DMS53 treated with DMSO at 0.1 percent for 48 hours (cell line): Measurements from ENCODE around the gene DHODH.
"Not testable (repeated sequence)": the region's sequence is repeated elsewhere in the genome, so short reads cannot be mapped to it uniquely, and the experiment has no call there.

ENCODE experiments used
- DNase-seq: peaks from one replicate; lab custom pipeline; 2025; ENCODE audit not compliant: unreplicated experiment; lab: John Stamatoyannopoulos, UW

Gene DHODH

DNA sequence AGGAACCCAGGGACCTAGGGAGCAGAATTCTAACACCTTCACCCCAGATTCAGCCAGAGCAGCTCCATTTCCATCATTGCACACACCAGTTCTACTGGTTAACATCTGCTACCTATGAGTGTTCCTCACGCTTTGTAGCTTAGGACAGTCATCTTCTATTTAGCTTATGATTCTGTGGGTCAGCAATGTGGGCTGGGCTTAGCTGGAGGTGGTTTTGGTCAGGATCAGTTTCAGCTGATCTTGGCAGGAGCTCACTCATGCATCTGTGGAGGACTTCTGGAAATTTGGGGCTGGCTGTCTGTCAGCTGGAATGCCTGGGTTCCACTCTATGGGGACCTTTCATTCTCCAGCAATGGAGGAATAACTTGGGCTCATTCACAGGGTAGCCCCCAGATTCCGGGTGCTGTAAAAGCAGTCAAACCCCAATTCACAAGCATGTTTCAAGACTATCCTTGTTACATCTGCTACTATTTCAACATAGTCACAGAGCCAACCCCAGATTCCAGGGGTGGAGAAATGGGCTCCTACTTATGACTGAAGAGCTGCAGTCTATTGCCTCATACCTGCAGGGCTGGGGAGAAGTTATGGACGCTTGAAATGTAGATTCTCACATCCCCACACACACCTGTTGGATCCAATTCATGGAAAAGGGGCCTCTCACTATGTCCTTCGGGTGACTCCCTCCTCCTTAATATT lies 42.4 kb downstream of the DHODH start:
- no peak for DNase-seq

DNA sequence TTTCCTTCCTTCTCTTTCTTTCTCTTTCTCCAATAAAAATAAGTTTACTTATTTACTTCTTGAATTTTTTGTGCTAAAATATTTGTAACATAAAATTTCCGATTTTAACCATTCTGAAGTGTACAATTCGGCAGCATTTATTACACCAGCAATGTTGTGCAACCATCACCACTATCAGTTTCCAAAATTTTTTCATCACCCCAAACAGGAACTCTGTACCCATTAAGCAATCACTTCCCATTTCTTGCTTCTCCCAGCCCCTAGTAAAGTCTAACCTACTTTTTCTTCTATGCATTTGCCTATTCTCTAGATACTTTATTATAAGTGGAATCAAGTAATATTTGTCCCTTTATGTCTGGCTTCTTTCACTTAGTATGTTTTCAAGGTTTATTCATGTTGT lies 43.3 kb downstream of the DHODH start:
- no peak for DNase-seq

DNA sequence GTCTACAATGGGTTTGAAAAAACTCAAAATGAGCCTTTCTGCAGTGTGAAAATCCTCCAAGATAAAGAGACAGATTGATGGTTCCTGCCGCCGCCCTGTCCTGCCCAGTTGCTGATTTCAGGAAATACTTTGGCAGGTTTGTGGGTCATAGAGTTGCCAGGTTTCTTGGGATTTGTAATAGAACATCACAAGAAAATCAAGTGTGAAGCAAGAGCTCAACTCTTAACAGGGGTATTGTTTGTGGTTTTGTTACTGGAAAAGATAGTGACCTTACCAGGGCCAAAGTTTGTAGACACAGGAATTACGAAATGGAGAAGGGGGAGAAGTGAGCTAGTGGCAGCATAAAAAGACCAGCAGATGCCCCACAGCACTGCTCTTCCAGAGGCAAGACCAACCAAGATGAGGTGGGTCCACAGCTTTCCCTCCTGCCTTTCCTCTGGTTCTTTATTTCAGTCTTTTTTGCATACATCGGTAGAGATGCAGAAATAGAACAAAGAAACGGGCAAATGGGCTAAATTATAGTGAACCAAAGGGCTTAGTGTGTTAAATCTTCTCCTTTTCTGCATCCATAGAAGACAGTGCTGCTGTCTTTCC lies 45.8 kb downstream of the DHODH start, which contains the start of gene HP:
TSS of gene HP (plus strand) at position 252 of the 594 bp plus-strand sequence. CDS start at position 400, 148 bp downstream.
- DNase-seq, result not testable (repeated sequence)

DNA sequence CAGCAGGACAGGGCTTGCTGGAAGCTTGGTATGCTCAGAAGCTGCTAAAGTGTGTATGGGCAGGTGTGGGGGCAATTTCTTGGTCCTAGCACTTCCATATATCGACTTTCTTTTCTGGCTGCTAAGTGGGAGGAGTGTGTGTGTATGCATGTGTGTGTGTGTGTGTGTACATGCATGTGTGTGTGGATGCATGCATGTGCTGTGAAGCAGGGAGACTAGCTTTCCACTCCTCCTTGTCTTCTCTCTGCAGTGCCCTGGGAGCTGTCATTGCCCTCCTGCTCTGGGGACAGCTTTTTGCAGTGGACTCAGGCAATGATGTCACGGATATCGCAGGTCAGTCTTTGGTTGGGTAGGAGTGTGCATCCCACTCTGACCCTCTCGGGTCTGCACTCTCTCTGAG lies 47.4 kb downstream of the DHODH start:
- DNase-seq, result no peak

DNA sequence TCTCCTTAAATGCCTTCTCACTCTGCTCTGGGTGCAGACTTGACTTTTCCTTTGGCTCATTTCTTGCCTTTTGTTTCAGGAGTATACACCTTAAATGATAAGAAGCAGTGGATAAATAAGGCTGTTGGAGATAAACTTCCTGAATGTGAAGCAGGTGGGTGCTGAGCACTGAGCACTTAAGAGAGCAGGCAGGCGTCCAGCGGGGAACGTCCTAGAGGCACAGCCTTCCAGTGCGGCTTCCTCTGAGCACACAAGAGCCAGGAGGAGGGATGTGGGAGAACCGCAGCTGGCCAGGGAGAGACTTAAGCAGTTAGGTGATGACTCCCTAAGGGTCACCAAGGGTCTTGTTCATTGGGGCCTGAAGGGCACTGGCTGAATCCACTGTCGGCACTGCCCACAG lies 48.8 kb downstream of the DHODH start:
- DNase-seq, result not testable (repeated sequence)

DNA sequence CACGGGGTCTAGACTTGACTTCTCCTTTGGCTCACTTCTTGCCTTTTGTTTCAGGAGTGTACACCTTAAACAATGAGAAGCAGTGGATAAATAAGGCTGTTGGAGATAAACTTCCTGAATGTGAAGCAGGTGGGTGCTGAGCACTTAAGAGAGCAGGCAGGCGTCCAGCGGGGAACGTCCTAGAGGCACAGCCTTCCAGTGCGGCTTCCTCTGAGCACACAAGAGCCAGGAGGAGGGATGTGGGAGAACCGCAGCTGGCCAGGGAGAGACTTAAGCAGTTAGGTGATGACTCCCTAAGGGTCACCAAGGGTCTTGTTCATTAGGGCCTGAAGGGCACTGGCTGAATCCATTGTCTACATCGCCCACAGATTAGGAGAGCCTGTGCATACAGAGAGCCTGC lies 50.5 kb downstream of the DHODH start:
- peak; percentile 1 for DNase-seq

DNA sequence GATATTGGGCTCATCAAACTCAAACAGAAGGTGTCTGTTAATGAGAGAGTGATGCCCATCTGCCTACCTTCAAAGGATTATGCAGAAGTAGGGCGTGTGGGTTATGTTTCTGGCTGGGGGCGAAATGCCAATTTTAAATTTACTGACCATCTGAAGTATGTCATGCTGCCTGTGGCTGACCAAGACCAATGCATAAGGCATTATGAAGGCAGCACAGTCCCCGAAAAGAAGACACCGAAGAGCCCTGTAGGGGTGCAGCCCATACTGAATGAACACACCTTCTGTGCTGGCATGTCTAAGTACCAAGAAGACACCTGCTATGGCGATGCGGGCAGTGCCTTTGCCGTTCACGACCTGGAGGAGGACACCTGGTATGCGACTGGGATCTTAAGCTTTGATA lies 51.9 kb downstream of the DHODH start:
- no peak for DNase-seq

DNA sequence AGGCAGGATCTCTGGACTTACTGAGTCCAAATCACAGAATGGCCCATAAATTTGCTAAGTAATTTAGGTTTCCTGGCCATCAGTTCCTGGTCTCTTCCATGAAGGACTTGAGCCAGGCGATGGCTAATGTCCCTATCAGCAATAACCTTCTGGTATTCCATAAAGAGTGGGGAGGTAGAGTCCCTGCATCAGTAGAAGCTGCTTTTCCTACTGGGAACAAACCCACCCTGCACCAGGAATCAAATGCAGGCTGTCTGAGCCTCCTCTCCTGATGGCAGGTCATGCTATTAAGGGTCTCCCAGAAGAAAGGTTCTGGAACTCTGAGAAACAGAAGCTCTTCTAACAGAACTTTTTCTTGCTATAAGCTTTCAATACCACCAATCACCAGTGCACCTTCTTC lies 53.0 kb downstream of the DHODH start:
- no peak for DNase-seq

DNA sequence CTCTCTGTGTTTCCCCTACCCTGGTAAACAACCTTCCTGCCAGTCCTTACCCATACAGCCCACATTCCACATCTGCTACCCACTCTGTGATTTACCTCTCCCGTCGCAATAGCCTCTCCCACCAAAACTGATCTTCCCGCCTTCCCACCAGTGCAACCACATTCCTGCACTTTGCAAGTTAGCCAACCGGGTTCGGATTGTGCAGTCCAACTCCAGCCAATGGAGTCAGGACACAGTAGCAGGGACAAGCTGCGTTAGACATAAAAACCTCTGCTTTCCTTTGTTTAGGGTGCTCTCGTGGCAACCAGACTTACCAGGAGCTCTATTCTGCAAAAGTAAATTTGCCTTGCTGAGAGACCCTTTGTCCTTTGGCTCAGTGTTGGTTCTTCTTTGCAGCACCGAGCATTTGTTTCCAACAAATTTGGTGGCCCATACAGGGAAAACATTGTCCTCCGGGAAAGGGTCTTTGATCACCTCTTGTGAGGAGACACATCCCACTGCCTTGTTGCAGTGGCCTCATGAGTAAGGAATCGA lies 55.9 kb downstream of the DHODH start:
- DNase-seq, result no peak

DNA sequence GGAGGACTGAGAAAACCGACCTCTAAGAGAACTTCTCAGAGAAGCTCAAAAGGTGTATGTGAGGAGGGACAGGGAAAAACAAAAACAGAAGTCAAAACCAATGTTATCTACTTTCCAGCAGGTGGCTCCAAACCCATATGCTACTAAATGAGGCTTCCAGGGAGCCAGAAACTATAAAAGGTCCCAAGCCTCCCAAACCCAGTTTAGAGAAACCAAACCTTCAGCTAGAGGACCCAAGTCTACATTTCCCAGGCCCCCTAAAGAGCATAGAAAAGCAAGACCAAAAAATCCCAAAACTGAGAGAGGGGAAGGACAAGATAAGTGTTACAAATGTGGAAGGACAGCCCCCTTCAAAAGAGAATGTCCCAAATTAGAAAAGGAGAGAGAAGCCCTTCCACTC lies 58.2 kb downstream of the DHODH start:
- peak; percentile 8 for DNase-seq

DNA sequence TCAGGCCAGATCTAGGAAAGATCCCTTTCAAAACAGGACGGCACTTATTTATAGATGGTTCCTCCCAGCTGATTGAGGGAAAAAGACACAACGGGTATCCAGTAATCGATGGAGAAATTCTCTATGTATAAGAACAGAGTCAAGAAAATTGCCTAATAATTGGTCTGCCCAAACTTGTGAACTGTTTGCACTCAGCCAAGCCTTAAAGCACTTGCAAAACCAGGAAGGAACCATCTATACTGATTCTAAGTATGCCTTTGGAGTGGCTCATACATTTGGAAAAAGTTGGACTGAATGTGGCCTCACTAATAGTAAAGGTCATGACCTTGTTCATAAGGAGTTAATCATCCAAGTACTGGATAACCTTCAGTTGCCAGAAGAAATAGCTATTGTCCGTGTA lies 60.4 kb downstream of the DHODH start:
- no peak for DNase-seq

DNA sequence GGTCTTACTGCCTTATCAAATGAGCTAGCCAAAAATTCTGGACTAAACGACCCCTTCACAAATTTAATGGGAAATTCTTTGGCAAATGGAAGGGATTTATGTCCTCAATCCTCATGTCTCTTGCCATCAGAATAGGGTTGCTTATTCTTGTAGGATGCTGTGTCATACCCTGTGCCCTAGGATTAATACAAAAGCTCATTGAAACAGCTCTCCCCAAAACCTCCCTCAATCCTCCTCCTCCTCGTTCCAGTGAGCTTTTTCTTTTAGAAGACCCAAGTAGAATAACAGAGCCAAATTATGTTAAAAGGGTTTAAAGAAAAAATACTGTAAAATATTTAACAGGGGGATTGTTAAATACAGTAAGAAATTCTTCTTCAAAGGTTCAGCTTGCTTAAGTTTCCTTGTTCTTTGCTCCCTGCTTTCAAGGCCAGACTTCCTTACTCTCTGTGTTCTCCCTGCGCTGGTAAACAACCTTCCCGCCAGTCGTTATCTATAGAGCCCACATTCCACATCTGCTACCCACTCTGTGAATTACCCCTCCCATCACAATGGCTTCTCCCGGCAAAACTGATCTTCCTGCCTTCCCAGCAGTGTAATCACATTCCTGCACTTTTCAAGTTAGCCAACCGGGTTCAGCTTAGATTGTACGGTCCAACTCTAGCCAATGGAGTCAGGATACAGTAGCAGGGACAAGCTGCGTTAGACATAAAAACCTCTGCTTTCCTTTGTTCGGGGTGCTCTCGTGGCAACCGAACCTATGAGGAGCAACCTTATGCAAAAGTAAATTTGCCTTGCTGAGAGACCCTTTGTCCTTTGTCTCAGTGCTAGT lies 64.2 kb downstream of the DHODH start:
- no peak for DNase-seq

DNA sequence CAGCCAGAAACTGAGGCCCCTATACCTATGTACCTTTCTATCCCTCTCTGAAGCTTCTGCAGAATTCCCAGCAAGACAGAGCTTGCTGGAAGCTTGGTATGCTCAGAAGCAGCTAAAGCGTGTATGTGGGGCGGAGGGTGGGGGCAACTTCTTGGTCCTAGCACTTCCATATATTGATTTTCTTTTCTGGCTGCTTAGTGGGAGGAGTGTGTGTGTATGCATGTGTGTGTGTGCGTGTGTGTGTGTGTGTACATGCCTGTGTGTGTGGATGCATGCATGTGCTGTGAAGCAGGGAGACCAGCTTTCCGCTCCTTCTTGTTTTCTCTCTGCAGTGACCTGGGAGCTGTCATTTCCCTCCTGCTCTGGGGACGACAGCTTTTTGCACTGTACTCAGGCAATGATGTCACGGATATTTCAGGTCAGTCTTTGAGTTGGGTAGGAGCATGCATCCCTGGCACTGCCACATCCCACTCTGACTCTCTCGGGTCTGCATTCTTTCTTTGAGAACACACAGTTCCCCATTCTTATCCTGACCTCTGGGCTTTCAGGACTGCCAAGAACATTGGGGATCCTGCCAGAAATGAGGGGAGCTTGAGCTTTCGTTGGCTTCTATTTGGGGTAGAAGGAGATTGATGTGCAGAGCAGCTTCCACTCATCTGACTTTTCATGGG lies 65.2 kb downstream of the DHODH start:
- DNase-seq, result no peak

DNA sequence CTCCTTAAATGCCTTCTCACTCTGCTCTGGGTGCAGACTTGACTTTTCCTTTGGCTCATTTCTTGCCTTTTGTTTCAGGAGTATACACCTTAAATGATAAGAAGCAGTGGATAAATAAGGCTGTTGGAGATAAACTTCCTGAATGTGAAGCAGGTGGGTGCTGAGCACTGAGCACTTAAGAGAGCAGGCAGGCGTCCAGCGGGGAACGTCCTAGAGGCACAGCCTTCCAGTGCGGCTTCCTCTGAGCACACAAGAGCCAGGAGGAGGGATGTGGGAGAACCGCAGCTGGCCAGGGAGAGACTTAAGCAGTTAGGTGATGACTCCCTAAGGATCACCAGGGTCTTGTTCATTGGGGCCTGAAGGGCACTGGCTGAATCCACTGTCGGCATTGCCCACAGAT lies 66.5 kb downstream of the DHODH start:
- not testable (repeated sequence) for DNase-seq
